ENCODE results near the gene MED10.

DNA sequence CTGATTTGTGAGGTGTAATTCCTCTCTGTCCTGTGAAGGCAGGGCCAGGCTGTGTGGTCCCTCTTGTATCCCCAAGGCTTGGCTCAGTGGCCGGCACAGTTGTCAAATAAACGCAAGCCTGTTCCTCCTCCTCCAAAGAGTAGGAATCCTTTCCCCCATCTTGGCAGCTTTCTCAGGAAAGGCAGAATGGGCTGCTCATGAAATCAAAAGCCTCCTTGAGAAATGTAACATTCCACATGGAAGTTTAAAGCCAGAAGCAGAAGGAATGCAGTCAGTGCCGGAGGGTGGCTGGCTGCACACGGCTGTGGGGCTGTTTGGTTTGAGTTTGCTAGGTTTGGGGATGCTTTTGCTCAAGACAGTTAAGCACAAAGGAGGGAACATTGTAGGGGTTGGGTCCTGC is 34.5 kb upstream of the MED10 start:
- no peak for TF ChIP-seq POLR2AphosphoS5 (IDR thresholded peaks at IDR 0.05; ENCODE audit: borderline replicate concordance, low read depth, low read length)
- no peak for TF ChIP-seq EZH2 (IDR thresholded peaks at IDR 0.05)
- TF ChIP-seq FOXP2 (optimal IDR thresholded peaks at IDR 0.05; ENCODE audit: control extremely low read depth, extremely low read length, insufficient read depth), result no peak

Data from SK-N-MC (cell line).